Measurements from ENCODE around the gene CDX2.

CDX2 gene

DNA sequence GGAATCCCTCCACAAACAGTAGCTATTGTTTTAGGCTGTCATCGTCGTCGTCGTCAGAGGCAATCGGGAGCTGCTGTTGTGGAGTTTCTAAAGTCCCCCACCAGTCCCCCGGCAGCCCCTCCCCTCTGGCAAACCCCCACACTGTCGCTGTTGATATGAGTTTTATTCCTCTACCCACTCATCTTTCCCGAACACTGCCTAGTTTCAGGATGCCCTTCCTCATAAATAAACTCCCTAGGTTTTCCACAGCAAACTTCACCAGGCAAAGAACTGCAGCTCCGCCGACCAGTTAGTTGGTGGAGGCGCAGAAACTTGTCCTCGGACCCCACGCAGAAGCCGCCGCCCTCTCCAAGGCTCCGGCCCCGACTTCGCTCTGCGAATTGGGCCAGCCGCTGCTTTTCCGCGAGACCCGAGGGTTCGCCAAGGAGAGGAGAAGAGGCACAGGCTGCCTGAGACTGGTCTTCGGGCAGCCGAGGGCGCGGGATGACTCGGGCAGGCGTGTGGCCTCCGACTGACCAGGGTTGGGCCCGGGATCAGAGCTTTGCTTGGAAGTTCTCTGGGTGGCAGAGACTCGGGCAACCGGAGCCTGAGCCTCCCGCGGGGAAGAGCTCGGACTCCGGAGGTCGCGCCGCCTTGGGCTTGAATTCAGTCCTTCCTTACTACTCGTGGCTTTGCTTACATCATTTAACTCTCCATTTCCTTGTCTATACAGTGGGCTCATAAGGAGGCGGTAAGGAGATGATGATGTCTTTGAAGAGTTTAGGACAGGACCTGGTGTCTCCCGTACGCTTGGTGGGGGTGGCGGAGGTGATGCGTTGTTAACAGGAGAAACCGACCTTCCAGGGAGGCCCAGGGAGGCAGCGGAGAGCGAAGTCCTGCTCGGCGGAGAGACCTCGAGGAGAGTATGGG, 41.4 kb downstream of the CDX2 start:
- DNase-seq, result no peak

GRCh38 chr13:27926644-27927434, 42.3 kb downstream of the CDX2 start:
- no peak for DNase-seq

- DNase-seq, result no peak
These were observed 43.7 kb downstream of the CDX2 start for GRCh38 chr13:27925220-27925991.

DNA sequence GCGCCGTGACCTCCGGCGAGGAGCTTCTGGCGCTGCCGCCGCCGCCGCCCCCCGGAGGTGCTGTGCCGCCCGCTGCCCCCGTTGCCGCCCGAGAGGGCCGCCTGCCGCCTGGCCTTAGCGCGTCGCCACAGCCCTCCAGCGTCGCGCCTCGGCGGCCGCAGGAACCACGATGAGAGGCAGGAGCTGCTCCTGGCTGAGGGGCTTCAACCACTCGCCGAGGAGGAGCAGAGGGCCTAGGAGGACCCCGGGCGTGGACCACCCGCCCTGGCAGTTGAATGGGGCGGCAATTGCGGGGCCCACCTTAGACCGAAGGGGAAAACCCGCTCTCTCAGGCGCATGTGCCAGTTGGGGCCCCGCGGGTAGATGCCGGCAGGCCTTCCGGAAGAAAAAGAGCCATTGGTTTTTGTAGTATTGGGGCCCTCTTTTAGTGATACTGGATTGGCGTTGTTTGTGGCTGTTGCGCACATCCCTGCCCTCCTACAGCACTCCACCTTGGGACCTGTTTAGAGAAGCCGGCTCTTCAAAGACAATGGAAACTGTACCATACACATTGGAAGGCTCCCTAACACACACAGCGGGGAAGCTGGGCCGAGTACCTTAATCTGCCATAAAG, 44.5 kb downstream of the CDX2 start:
- DNase-seq, result no peak

DNA sequence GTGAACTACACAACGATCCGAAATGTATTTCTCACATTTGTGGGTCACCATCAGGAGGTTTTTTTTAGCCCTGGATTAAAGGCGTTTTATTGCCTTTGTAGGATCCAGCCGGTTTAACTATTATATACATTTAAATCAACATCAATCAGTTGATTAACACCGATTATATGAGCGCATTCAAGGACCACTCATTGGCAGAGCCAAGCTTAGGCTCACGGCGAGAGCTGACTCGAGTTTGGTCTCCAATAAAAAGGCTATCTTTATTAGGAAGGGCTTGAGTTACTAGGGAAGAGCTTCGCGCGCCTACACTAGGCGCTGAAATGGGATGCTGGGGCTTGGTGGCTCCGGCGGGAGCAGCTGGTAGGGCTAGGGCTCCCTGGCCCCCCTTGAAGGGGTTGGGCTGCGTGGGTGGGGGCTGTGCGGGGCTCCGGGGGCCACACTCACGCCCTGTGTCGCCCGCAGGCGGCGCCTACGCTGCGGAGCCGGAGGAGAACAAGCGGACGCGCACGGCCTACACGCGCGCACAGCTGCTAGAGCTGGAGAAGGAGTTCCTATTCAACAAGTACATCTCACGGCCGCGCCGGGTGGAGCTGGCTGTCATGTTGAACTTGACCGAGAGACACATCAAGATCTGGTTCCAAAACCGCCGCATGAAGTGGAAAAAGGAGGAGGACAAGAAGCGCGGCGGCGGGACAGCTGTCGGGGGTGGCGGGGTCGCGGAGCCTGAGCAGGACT, 45.2 kb downstream of the CDX2 start:
- no peak for DNase-seq

DNA sequence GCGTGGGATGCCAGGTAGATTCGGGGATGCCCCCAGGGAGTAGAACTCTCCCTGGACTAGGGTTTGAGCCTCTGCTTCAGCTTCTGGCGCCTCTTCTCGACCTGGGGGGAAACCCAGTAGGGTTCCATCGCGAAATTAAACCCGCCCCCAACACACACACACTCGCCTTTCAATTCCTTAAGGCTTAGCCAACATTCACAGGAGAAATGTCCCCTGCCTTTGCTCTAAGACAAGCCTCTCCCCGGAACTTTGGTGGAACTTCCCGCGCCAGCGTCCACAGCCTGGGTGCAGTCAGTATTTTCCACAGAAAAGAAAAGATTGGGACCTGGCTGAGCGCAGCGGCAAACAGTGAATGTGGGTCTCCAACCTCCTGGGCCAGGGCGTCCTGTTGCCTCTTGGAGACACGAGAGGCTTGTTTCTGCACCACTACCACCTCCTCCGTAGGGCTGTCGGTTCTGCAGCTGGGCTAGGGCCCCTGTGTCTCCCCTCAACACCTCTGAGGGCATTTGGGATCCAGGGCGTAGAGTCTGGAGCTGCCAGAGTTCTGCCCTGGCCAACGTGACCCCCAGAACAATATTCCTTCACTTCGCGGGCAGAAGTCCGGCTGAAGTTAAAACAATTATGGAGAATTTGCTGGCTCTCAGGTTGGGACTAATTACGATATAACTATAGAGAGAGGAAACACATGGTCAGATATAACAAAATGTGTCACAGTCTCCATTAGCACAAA, 46.1 kb downstream of the CDX2 start:
- DNase-seq, result no peak

DNA sequence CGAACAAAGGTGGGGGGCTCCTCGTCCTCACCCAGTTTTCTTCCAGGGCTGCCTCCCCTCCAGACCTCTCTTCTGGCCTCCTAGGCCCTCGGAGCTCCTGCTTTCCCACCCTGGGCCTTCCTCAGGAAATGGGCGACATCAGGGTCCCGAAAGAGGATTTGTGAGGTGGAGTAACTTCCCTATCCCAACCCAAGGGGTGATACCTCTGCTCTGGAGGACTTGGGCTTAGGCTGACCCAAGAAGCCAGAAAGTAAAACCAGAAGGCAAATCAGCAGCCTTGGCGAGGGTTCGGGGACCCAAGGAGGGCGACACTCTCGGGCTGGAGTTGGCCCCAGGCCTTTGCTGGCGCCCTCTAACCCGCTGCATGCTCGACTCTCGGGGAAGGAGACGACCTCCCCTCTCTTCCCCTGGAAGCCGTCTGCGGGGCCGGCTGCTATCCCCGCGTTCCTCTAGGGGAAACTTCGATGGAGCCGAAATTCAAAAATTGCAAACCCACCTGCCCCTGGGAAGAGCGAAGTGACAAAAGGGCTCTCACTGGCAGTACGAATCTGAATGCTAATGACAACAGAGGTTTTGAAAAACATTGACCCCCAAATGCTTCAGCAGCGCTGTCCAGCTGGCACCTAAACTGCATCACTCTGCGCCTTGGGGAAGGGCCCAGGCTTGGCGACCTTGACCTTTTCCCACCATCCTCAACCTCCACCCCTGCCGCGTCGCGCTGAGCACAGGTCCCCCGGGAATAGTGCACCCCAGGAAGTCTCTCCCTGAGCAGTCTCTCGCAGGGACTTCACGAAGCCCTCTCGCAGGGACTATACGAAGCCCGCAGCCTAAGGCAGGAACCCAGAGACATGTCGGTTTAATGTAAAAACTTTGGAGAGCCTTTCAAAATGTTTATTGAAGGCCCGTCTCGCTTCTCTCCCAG, 46.9 kb downstream of the CDX2 start:
- DNase-seq, result no peak

GRCh38 chr13:27921421-27921960, 47.6 kb downstream of the CDX2 start:
- no peak for DNase-seq

- no peak for DNase-seq
These were observed 48.3 kb downstream of the CDX2 start for GRCh38 chr13:27920677-27921420.

GRCh38 chr13:27919934-27920676, 49.0 kb downstream of the CDX2 start, which contains the start of gene PDX1:
TSS of gene PDX1 (plus strand) at chr13:27920000. CDS start at chr13:27920139, 139 bp downstream.
- DNase-seq, result peak; percentile 36

DNA sequence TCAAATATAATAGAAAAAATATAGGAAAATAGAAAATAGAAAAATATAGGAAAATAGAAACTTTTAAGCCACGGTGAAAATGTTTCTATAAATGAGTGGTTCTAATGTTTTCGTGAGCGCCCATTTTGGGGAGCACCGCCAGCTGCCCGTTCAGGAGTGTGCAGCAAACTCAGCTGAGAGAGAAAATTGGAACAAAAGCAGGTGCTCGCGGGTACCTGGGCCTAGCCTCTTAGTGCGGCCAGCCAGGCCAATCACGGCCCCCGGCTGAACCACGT, 49.5 kb downstream of the CDX2 start:
- DNase-seq, result no peak

GRCh38 chr13:27918918-27919658, 50.0 kb downstream of the CDX2 start:
- DNase-seq, result no peak

DNA sequence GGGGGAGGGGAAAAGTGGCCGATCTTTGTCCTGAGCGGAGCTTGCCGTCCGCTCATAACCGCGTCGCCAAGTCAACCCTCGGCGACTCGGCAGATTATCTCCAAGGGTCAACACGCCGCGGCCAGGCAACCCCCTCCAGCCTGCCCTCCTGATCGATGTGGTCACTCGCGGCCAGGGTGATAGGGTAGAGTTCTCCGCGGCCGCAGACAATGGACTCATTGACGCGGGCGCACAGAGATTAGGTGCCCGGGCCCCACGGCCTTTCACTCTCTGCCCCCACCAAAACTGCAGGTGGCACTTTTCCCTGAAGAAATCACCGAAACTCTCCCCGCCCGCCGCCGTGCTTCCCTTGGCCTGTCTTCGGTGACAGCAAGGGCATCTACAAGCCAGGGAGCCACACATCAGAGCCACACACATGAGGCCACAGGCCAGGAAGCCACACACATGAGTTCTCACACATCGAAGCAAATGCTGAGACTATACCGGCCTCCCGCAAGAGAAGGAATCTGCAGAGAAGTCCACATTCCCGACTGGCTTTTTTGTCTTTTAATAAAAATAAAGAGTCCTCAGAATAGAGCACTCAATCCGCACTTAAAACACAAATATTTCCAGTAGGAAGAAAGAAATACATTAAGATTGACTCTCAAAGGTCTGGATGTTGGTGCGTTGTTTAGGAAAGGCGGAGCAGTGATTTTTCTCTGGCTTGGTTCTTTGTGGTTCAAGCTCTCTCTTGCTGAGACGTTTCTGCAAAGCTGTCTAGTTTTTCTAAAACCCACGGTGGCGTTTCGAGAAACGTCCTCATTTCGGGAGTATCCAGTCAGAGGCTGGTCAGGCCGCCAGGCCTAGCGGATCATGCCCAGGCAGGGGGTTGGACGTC, 50.8 kb downstream of the CDX2 start:
- DNase-seq, result no peak

- DNase-seq, result peak; percentile 6
These were observed 51.8 kb downstream of the CDX2 start for GRCh38 chr13:27917121-27917947.

DNA sequence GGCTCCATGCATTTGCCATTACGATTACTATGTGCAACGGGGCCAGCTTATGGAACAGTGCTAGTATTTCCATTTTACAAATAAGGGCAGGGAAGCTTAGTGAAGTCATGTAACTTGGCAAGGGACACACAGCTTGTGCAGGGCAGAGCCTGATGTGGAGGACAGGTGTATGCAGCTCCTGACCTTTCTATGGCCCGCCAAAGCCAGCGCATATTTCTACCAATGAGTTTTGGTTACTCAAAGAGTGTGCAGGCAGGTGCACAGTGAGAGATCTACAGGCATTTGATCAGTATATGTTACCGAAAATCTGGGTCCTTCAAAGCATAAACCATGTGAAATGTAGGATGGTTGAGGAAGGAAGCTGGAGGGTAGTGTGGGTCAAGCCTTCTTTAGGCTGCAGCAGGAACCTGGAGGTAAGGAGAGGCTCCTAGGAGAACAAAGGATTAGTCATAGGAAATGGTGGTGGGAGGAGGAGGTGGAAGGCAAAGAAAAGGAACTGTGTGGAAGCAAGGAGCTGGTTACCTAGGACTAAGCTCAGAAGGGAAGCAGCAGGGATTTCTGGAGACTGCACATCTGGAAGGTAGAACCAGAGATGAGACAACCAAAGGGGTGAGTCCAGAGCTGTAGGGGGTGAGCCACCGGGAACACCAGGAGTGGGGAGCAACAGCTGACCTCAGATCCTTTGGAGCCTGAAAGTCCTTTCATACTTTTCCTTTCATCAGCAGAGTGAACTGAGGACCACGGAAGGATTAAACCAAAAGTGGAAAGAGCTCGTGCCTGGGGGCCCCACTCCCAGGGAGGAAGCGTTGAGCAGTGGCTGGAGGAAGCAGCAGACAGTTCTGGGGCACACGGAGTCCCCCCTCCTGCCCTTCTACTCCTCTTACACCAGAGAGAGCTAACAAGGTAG, 53.6 kb downstream of the CDX2 start:
- DNase-seq, result no peak
